Left colon (tissue), 2 donors: Measurements from ENCODE around the gene MICAL3. TPM values are rescaled to one million over a fixed set of nuclear protein-coding genes. Genes with fewer than 3 reads are reported as not detected.
"Not testable (repeated sequence)": the region's sequence is repeated elsewhere in the genome, so short reads cannot be mapped to it uniquely, and the experiment has no call there.

ENCODE experiments used
- ATAC-seq: fragments of 200-7000 bp; cut with Tn5 transposase; one replicate; pipeline ENCODE4 v1.9.1; 2020; ENCODE audit warnings: mild to moderate bottlenecking, moderate library complexity
- DNase-seq, 2 donors: peaks; one replicate each; pipeline ENCODE4 v3.0.0-alpha.2; 2020
- intact Hi-C, 2 donors: fragments of 100-400 bp; cut with DNase I in 1 of 2; cut with micrococcal nuclease in 1 of 2; formaldehyde crosslinking; loops; one replicate each; pipeline versions ENCODE4 v1.11.2 to v1.14.0; 2022; cut with DNase I, micrococcal nuclease
- total RNA-seq, 2 donors: library from RNA; stranded (reverse); fragmentation: NEBNext Ultra II Directional; extraction: Animal tissue kit (Norgen Biotek cat#: 25700); gene quantifications; one replicate each; pipeline ENCODE4 v1.2.1, GENCODE V29; 2021
- donor health status: DM: no; HTN: no; CAD: no.
- donor health status: DM: yes; HTN: yes; CAD: no.

Gene MICAL3
- total RNA-seq, 2 donors from 2014 or later = 93.6 to 114 TPM

DNA sequence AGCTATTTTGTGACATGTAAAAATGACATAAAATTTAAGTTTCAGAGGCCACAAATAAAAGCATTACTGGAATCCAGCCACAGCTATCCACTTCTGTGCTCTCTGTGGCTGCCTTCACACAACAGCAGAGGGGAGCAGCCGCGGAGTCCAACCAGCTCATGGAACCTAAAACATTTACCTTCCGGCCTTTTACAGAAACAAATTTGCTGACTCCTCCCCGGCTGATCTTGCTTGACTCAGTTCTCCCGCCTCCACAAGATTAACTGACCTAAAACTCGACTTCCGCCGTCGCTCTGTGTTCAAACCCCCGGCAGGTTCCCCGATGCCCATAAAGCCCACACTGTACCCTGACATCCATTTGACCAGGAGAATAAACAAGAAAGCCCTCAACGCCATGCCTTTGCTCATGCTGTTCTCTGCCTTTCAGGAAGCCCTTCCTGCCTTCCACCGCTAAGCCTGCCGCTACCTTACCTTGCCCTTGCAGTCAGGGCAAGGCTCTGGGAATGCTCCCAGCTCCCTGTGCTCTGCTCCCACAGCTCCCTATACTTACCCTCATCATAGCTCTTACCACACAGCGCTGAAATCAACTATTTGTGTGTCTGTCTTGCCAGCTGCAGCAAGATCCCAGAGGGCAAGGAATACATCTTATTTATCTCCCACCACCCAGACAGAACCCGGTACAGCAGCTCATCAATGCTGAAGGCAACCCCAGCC, 35.4 kb downstream of the MICAL3 start:
- no peak for DNase-seq
- intact Hi-C loops = no loop called here
- ATAC-seq = no peak

- ATAC-seq (no peak), DNase-seq (no peak)
Measured at GRCh38 chr22:17985606-17986005, 38.8 kb downstream of the MICAL3 start.

DNA sequence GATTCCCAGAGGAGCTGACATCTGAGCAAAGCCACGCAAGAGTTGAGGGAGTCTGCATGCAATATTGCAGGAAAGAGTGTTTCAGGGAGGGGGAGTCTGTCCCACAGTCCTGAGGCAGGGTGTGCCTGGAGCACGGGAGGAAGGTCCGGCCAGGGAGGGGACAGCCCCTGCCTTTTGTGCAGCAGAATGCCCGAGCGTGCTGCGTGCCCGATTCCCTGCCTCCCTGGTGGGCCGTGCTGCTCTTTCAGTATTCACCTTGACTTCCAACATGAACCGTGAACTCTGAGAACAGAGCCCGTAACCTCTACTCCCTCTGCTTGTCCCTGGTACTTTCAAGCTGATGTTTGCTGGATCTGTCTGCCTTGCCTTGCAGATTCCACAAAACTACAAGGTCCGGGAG, 39.3 kb downstream of the MICAL3 start:
- intact Hi-C loops, DNase-seq, ATAC-seq: not testable (repeated sequence)

More at GRCh38 chr22:17985606-17986005, 38.8 kb downstream of the MICAL3 start:
- intact Hi-C loops = no loop called here

DNA sequence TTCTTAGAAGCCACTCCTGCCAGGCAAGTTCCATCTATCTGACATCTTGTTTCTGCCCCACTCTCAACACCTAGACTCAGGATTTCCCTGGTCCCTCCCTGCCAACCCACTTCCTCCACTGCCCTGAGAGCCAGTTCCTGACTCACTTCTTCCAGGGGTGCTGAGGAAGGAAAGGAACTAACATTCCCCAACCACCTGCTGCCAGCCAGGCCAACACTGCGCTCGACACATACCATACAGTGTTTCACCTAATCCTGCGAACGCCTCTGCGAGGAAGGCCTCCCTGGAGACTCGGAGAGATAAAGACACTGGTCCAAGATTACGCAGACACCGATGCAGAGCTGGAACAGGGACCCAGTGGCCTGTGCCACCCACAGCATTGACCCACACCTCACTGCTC, 40.2 kb downstream of the MICAL3 start:
- no peak for ATAC-seq
- intact Hi-C loops = no loop called here
- DNase-seq = no peak

- DNase-seq (no peak), ATAC-seq (no peak)
- intact Hi-C loops = no loop called here
Measured at GRCh38 chr22:17982572-17983141, 41.7 kb downstream of the MICAL3 start.

DNA sequence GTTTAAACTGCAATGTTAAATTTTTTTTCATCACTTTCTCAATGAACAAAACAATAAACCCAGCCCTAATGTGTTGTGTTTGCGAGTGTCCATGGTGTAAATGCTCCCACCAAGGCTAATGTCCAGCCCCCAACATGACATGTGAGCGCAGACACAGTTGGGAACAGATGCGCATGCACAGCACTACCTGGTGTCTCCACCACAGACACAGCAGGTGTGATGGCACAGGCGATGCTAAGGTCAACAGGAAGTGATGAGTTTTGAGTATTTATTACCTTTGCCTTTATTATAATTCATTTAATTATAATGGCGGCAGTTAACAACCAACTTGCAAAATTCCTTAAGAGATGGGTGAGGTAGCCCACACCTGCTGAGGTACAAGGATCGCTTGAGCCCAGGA, 42.9 kb downstream of the MICAL3 start:
- ATAC-seq (no peak), DNase-seq (no peak)
- intact Hi-C loops = no loop called here

GRCh38 chr22:17980638-17981051, 43.7 kb downstream of the MICAL3 start:
- DNase-seq (peak; percentile 82 to 83), ATAC-seq (peak; percentile 97)
- intact Hi-C loops = no loop called here

- intact Hi-C loops = no loop called here
- DNase-seq = no peak
- ATAC-seq = peak; percentile 2
Measured at GRCh38 chr22:17980015-17980590, 44.3 kb downstream of the MICAL3 start.

GRCh38 chr22:17978027-17978426, 46.3 kb downstream of the MICAL3 start:
- ATAC-seq (no peak), DNase-seq (no peak)
- intact Hi-C loops = no loop called here

- intact Hi-C loops = no loop called here
- no peak for ATAC-seq
- DNase-seq = no peak
Measured at GRCh38 chr22:17977371-17977770, 47.0 kb downstream of the MICAL3 start.

GRCh38 chr22:17976121-17976520, 48.2 kb downstream of the MICAL3 start:
- DNase-seq (no peak), ATAC-seq (no peak)
- intact Hi-C loops = no loop called here

- no peak for ATAC-seq
- intact Hi-C loops = no loop called here
- DNase-seq = no peak
Measured at GRCh38 chr22:17974703-17975372, 49.5 kb downstream of the MICAL3 start.

- intact Hi-C loops = no loop called here
- DNase-seq (no peak), ATAC-seq (no peak)
Measured at GRCh38 chr22:17974087-17974486, 50.3 kb downstream of the MICAL3 start.

GRCh38 chr22:17973217-17973616, 51.1 kb downstream of the MICAL3 start:
- ATAC-seq (no peak), DNase-seq (no peak)
- intact Hi-C loops = no loop called here

GRCh38 chr22:17972385-17973191, 51.8 kb downstream of the MICAL3 start:
- ATAC-seq (peak; percentile 18), DNase-seq (no peak)
- intact Hi-C loops = no loop called here

- intact Hi-C loops = no loop called here
- ATAC-seq = no peak
- no peak for DNase-seq
Measured at GRCh38 chr22:17971711-17972110, 52.6 kb downstream of the MICAL3 start.

GRCh38 chr22:17970201-17970708, 54.1 kb downstream of the MICAL3 start:
- intact Hi-C loops = no loop called here
- DNase-seq (no peak), ATAC-seq (no peak)

DNA sequence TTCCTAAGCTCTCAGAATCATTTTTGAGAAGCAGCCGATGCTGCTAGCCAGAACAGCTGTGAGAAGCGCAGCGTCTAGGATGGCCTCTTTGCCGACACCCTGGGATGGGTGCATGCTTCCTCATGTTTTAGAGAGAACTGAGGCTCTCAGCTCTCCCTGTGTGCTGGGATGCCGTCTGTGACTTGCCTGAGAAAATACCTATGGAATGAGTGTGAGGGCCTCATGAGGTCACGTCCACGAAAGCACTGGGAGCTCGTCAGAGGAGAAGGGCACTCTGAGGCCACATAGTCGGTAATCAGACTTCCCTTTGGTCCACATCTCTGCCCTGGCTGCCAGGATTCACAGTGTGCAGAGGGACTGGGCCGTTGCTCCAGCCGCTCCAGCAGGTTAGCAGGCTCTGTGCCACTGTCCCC, 54.7 kb downstream of the MICAL3 start:
- ATAC-seq (no peak), DNase-seq (no peak)
- intact Hi-C loops = no loop called here

GRCh38 chr22:17968126-17968525, 56.2 kb downstream of the MICAL3 start:
- intact Hi-C loops = no loop called here
- ATAC-seq = peak; percentile 13
- no peak for DNase-seq
